HEK293T (cell line): ENCODE data around the gene FBLN1.

Experiments used
- ARNT ChIP-seq: fragments of 450-650 bp; IDR thresholded peaks from 2 replicates; pipeline ENCODE4 v1.6.1; 2017; ENCODE audit warnings: mild to moderate bottlenecking
- ELF4 ChIP-seq: fragments of 450-650 bp; IDR thresholded peaks from 2 replicates; pipeline ENCODE4 v1.6.1; 2017; ENCODE audit warnings: antibody characterized with exemption
- FOXM1 ChIP-seq: fragments of 450-650 bp; IDR thresholded peaks from 2 replicates; pipeline ENCODE4 v1.6.1; 2017; ENCODE audit warnings: mild to moderate bottlenecking, borderline replicate concordance
- SP1 ChIP-seq: fragments of 450-650 bp; IDR thresholded peaks from 2 replicates; pipeline ENCODE4 v1.6.1; 2017
- ZNF384 ChIP-seq: fragments of 450-650 bp; IDR thresholded peaks from 2 replicates; pipeline ENCODE4 v1.6.1; 2016
- TF ChIP-seq, protein P1 (sequence below): fragments of 450-650 bp; IDR thresholded peaks from 2 replicates; pipeline ENCODE4 v1.6.1; 2016

DNA sequence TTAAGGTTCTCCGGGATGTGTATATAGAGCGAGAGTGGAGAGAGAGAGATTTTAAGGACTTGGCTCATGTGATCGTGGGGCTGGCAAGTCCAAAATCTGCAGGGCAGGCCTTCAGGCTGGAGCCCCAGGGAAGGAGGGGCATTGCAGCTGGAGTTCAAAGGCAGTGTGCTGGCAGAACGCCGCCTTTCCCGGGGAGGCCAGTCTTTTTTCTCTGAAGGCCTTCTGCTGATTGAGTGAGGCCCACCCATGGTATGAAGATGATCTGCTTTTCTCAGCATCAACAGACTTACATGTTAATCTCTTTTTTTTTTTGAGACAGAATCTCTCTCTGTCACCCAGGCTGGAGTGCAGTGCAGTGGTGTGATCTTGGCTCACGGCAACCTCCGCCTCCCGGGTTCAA is 25.4 kb downstream of the FBLN1 start:
- TF ChIP-seq ARNT (no peak), ELF4 (no peak), FOXM1 (no peak), SP1 (no peak), ZNF384 (no peak)
- TF ChIP-seq, protein P1, sequence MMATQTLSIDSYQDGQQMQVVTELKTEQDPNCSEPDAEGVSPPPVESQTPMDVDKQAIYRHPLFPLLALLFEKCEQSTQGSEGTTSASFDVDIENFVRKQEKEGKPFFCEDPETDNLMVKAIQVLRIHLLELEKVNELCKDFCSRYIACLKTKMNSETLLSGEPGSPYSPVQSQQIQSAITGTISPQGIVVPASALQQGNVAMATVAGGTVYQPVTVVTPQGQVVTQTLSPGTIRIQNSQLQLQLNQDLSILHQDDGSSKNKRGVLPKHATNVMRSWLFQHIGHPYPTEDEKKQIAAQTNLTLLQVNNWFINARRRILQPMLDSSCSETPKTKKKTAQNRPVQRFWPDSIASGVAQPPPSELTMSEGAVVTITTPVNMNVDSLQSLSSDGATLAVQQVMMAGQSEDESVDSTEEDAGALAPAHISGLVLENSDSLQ, result no peak
